CD14-positive monocyte (primary cell): ENCODE measurements around the gene VWA5B2. TPM values are rescaled to one million over a fixed set of nuclear protein-coding genes. Genes with fewer than 3 reads are reported as not detected.

ENCODE experiments used
- DNase-seq, 3 donors: peaks; one replicate each; pipeline ENCODE4 v3.0.0-alpha.2; 2011 to 2022
- H2AFZ ChIP-seq: 2 replicates; pipeline ENCODE4 v1.6.0; 2012; ENCODE audit warnings: mild to moderate bottlenecking, low read depth, low read length, inconsistent platforms; ENCODE audit not compliant: insufficient read depth, poor library complexity, severe bottlenecking
- H3K27ac ChIP-seq, 2 donors: 1 replicate in 1 of 2; 2 replicates in 1 of 2; pipeline ENCODE4 v1.5.1; 2012 to 2013; ENCODE audit warnings: low read length in 2 of 2, control low read depth in 1 of 2, inconsistent platforms in 1 of 2, low read depth in 1 of 2, mild to moderate bottlenecking in 1 of 2
- H3K27me3 ChIP-seq, 2 donors: one replicate each; pipeline versions ENCODE4 v1.6.0 to v1.6.1; 2011 to 2013; ENCODE audit warnings: low read length in 2 of 2; ENCODE audit not compliant: control insufficient read depth in 2 of 2, insufficient read depth in 2 of 2
- H3K36me3 ChIP-seq, 2 donors: replicated peaks in 1 of 2; 1 replicate in 1 of 2; 2 replicates in 1 of 2; pipeline versions ENCODE4 v1.5.1 to v1.6.1; 2012 to 2013; ENCODE audit warnings: low read length in 2 of 2, control low read depth in 1 of 2, inconsistent platforms in 1 of 2, mild to moderate bottlenecking in 1 of 2; ENCODE audit not compliant: insufficient read depth in 2 of 2, control insufficient read depth in 1 of 2
- H3K4me1 ChIP-seq, 2 donors: 1 replicate in 1 of 2; 2 replicates in 1 of 2; pipeline versions ENCODE4 v1.5.1 to v1.6.1; 2012 to 2013; ENCODE audit warnings: low read length in 2 of 2, control low read depth in 1 of 2, inconsistent platforms in 1 of 2, mild to moderate bottlenecking in 1 of 2, moderate library complexity in 1 of 2; ENCODE audit not compliant: insufficient read depth in 2 of 2, control insufficient read depth in 1 of 2
- H3K4me2 ChIP-seq: replicated peaks from 2 replicates; pipeline ENCODE3; 2012; ENCODE audit warnings: low read length, moderate library complexity, mild to moderate bottlenecking; ENCODE audit not compliant: poor library complexity, severe bottlenecking; ENCODE audit errors: extremely low read depth
- H3K4me3 ChIP-seq, 3 experiments: fragments of 200-600 bp in 1 of 3; sonication (generic) in 1 of 3; replicated peaks in 1 of 3; 1 replicate in 2 of 3; 2 replicates in 1 of 3; pipeline ENCODE4 v1.5.1; 2011 to 2013; ENCODE audit warnings: low read length in 3 of 3, mild to moderate bottlenecking in 3 of 3, control low read depth in 2 of 3, low read depth in 2 of 3, inconsistent platforms in 1 of 3, moderate library complexity in 1 of 3
- H3K79me2 ChIP-seq: 2 replicates; pipeline ENCODE4 v1.6.0; 2012; ENCODE audit warnings: mild to moderate bottlenecking, control low read depth, inconsistent platforms, low read length, moderate library complexity; ENCODE audit not compliant: insufficient read depth
- H3K9ac ChIP-seq: 2 replicates; pipeline ENCODE4 v1.6.0; 2017; ENCODE audit warnings: low read length, mild to moderate bottlenecking; ENCODE audit not compliant: insufficient read depth, poor library complexity, severe bottlenecking
- H3K9me3 ChIP-seq, 2 donors: replicated peaks in 1 of 2; 1 replicate in 1 of 2; 2 replicates in 1 of 2; pipeline versions ENCODE4 v1.5.1 to v1.6.1; 2012 to 2013; ENCODE audit warnings: low read length in 2 of 2, control low read depth in 1 of 2; ENCODE audit not compliant: control insufficient read depth in 1 of 2, insufficient read depth in 1 of 2
- H4K20me1 ChIP-seq: 2 replicates; pipeline ENCODE4 v1.6.0; 2012; ENCODE audit warnings: mild to moderate bottlenecking, low read length, control low read depth, moderate library complexity; ENCODE audit not compliant: insufficient read depth
- H3K27ac Mint-ChIP-seq, 7 donors: one replicate each; pipeline ENCODE4 v1.8.0; 2020; ENCODE audit warnings: mild to moderate bottlenecking in 7 of 7, mixed read lengths in 7 of 7, moderate library complexity in 6 of 7, inconsistent platforms in 2 of 7
- H3K27me3 Mint-ChIP-seq, 3 donors: one replicate each; pipeline ENCODE4 v1.8.0; 2021 to 2022; ENCODE audit warnings: low read depth in 3 of 3, mild to moderate bottlenecking in 3 of 3, mixed read lengths in 3 of 3, moderate library complexity in 3 of 3, inconsistent platforms in 1 of 3
- H3K36me3 Mint-ChIP-seq, 2 donors: one replicate each; pipeline ENCODE4 v1.8.0; 2020; ENCODE audit warnings: mixed read lengths in 2 of 2, inconsistent platforms in 1 of 2, mild to moderate bottlenecking in 1 of 2
- H3K4me1 Mint-ChIP-seq: one replicate; pipeline ENCODE4 v1.8.0; 2020; ENCODE audit warnings: mild to moderate bottlenecking, mixed read lengths
- H3K4me3 Mint-ChIP-seq, 2 donors: one replicate each; pipeline ENCODE4 v1.8.0; 2020; ENCODE audit warnings: mild to moderate bottlenecking in 2 of 2, mixed read lengths in 2 of 2, moderate library complexity in 1 of 2
- H3K9me3 Mint-ChIP-seq, 7 donors: one replicate each; pipeline ENCODE4 v1.8.0; 2020 to 2022; ENCODE audit warnings: mixed read lengths in 7 of 7, mild to moderate bottlenecking in 6 of 7, moderate library complexity in 6 of 7, inconsistent platforms in 2 of 7
- WGBS: methylation state at CpG from one replicate; pipeline ENCODE4 v1.1.5; 2013; ENCODE audit warnings: missing lambda C conversion rate; ENCODE audit not compliant: insufficient coverage; 5-methylcytosine and 5-hydroxymethylcytosine counted together
- intact Hi-C, 2 donors: fragments of 100-400 bp; cut with micrococcal nuclease; formaldehyde crosslinking; loops; one replicate each; pipeline versions ENCODE4 v1.15.0 to v1.15.1; 2023
- polyA plus RNA-seq, 3 donors: library from polyadenylated mRNA; depleted of rRNA in 1 of 3; unstranded in 2 of 3; stranded (reverse) in 1 of 3; fragments of 300-500 nt in 2 of 3; fragments of >200 nt in 1 of 3; fragmentation: Illumina TruSeq in 2 of 3; gene quantifications; 1 replicate in 2 of 3; 2 replicates in 1 of 3; pipeline ENCODE4 v1.2.3, GENCODE V29; 2012 to 2021
- TF ChIP-seq, protein P1 (sequence below): fragments of 200-600 bp; IDR thresholded peaks from one replicate; pipeline ENCODE4 v1.8.0; 2022; ENCODE audit warnings: antibody characterized with exemption, mild to moderate bottlenecking

The VWA5B2 gene
- polyA plus RNA-seq, 3 donors, result 0.32 TPM; not detected in 2

DNA sequence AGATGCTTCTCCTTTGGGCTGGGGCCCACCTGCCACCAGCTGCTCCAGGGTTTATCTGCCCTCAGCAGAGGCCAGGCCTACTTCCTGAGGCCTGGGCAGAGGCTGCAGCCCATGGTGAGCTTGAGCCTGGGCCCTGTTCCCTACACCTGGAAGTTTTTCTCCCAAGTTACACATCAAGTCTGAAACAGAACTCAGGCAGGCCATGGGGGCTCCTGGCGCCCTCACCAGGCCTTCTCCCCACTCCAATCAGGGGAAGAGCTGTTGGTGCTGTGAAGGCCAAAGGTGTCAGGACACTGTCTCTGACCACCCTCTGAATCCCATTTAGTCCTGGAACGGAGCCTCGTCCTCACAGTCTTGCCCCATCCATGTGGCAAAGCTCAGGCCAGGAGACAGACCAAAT is 7.3 kb downstream of the VWA5B2 start:
- intact Hi-C loops, result no loop called here
- Histone ChIP-seq H3K9me3 (peaks cover 0 to 5% of the 10 kb centered on the region in 2 donors), H2AFZ (no peak overlapping the region), H4K20me1 (no peaks in the 10 kb centered on the region), H3K27me3 (peaks cover 12 to 20% of the 10 kb centered on the region in 2 donors), H3K9ac (no peak overlapping the region), H3K27ac (no peak overlapping the region), H3K4me2 (no peak overlapping the region), H3K36me3 (no peaks in the 10 kb centered on the region), H3K4me1 (no peaks in the 10 kb centered on the region), H3K79me2 (no peaks in the 10 kb centered on the region), H3K4me3 (no peak overlapping the region)
- no peak for DNase-seq
- 90% methylated on average over 2 of the region's 3 CpGs for WGBS
- no peak overlapping the region for H3K27ac Mint-ChIP-seq
- H3K4me1 Mint-ChIP-seq, result no peaks in the 10 kb centered on the region
- H3K4me3 Mint-ChIP-seq, result no peak overlapping the region
- TF ChIP-seq, protein P1, sequence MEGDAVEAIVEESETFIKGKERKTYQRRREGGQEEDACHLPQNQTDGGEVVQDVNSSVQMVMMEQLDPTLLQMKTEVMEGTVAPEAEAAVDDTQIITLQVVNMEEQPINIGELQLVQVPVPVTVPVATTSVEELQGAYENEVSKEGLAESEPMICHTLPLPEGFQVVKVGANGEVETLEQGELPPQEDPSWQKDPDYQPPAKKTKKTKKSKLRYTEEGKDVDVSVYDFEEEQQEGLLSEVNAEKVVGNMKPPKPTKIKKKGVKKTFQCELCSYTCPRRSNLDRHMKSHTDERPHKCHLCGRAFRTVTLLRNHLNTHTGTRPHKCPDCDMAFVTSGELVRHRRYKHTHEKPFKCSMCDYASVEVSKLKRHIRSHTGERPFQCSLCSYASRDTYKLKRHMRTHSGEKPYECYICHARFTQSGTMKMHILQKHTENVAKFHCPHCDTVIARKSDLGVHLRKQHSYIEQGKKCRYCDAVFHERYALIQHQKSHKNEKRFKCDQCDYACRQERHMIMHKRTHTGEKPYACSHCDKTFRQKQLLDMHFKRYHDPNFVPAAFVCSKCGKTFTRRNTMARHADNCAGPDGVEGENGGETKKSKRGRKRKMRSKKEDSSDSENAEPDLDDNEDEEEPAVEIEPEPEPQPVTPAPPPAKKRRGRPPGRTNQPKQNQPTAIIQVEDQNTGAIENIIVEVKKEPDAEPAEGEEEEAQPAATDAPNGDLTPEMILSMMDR, result no peak
- H3K9me3 Mint-ChIP-seq, result peaks cover 0 to 3% (median 0%) of the 10 kb centered on the region in 7 donors
- H3K27me3 Mint-ChIP-seq, result peaks cover 20 to 29% (median 23%) of the 10 kb centered on the region in 3 donors
- H3K36me3 Mint-ChIP-seq, result no peaks in the 10 kb centered on the region

DNA sequence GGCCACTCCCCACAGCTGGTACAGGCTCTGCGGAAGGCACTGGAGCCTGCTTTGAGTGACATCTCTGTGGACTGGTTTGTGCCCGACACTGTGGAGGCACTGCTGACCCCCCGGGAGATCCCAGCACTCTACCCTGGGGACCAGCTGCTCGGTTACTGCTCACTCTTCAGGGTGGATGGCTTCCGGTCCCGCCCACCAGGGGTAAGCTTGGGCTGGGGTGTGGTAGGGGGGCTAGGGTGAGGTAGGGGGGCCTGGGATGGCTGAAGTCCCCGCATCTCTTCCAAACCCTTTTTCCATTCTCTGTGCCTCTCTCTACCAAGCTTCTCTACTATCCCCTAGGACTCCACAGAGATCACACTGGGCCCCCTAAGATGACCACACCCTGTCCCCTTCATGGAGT is 7.8 kb downstream of the VWA5B2 start:
- H3K36me3 ChIP-seq, result peaks cover 4 to 5% of the 10 kb centered on the region in 2 donors
- peaks cover 14 to 24% (median 17%) of the 10 kb centered on the region in 3 donors for H3K27me3 Mint-ChIP-seq
- no peaks in the 10 kb centered on the region for H3K4me1 Mint-ChIP-seq
- H3K36me3 Mint-ChIP-seq, result peaks cover 2 to 4% of the 10 kb centered on the region in 2 donors
- H3K9me3 ChIP-seq, result no peaks in the 10 kb centered on the region
- no peaks in the 10 kb centered on the region for H4K20me1 ChIP-seq
- H3K9me3 Mint-ChIP-seq, result peaks cover 0 to 3% (median 0%) of the 10 kb centered on the region in 7 donors
- no peak overlapping the region for H3K9ac ChIP-seq
- H3K4me3 Mint-ChIP-seq, result no peak overlapping the region
- no peak for DNase-seq
- peaks cover 6 to 14% of the 10 kb centered on the region in 2 donors for H3K27me3 ChIP-seq
- H3K4me1 ChIP-seq, result no peaks in the 10 kb centered on the region
- peak overlapping the region in 1 of 7 donors; percentile 66 for H3K27ac Mint-ChIP-seq
- H2AFZ ChIP-seq, result no peak overlapping the region
- H3K27ac ChIP-seq, result no peak overlapping the region
- H3K4me2 ChIP-seq, result no peak overlapping the region
- TF ChIP-seq, protein P1, result no peak
- no peak overlapping the region for H3K4me3 ChIP-seq
- intact Hi-C loops, result no loop called here
- WGBS, result 96% methylated on average over 3 of the region's 7 CpGs
- H3K79me2 ChIP-seq, result no peaks in the 10 kb centered on the region
